ENCODE data around the gene GP1BA. TPM values are rescaled to one million over a fixed set of nuclear protein-coding genes. Genes with fewer than 3 reads are reported as not detected.
"Not testable (repeated sequence)": the region's sequence is repeated elsewhere in the genome, so short reads cannot be mapped to it uniquely, and the experiment has no call there.

Gene GP1BA
- polyA plus RNA-seq, 1 donor from 2014 or later: not detected

DNA sequence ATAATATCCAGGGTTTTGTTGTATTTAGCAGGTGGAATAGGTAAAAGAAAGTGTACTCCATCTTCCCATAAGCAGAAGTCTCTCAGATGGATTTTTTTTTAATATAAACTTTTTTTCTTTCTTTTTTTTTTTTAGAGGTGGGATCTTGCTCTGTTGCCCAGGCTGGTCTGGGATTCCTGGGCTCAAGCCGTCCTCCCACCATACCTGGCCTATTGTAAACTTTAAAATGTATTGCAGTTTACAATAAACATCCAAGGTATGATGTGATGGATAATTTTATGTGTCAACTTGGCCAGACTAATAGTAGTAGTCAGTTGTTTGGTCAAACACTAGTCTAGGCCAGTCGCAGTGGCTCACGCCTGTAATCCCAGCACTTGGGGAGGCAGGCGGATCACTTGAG, 10.8 kb upstream of the GP1BA start:
- Histone ChIP-seq H3K27ac (ENCODE audit: low read length) (no peak overlapping the region), H3K9me3 (ENCODE audit: low read length) (no peaks in the 10 kb centered on the region), H3K9me2 (ENCODE audit: insufficient read depth, low read length) (no peaks in the 10 kb centered on the region), H3F3A (ENCODE audit: insufficient read depth, low read length, poor library complexity, severe bottlenecking) (no peaks in the 10 kb centered on the region), H4K20me1 (ENCODE audit: insufficient read depth) (no peaks in the 10 kb centered on the region), H3K4me2 (ENCODE audit: low read length) (no peak overlapping the region), H3K4me3 (ENCODE audit: low read length) (no peak overlapping the region), H2AFZ (ENCODE audit: low read depth, low read length) (no peak overlapping the region), H3K36me3 (ENCODE audit: insufficient read depth, low read length) (no peaks in the 10 kb centered on the region), H3K79me2 (replicated peaks; ENCODE audit: insufficient read depth, low read length) (no peaks in the 10 kb centered on the region), H3K27me3 (ENCODE audit: insufficient read depth, low read depth, low read length) (no peaks in the 10 kb centered on the region), H3K9ac (ENCODE audit: low read length) (no peak overlapping the region)
- TF ChIP-seq MXI1 (conservative IDR thresholded peaks at IDR 0.05; ENCODE audit: poor library complexity, severe bottlenecking) (no peak), RAD21 (conservative IDR thresholded peaks at IDR 0.05) (no peak), EZH2 (IDR thresholded peaks at IDR 0.05; ENCODE audit: borderline replicate concordance, insufficient read depth, low read length, poor library complexity, severe bottlenecking) (no peak), SMC3 (conservative IDR thresholded peaks at IDR 0.05; ENCODE audit: poor library complexity) (no peak), TAF1 (IDR thresholded peaks at IDR 0.05; ENCODE audit: low read depth) (no peak), POLR2AphosphoS5 (IDR thresholded peaks at IDR 0.05) (no peak), EP300 (conservative IDR thresholded peaks at IDR 0.05; ENCODE audit: poor library complexity, severe bottlenecking) (no peak)
- TF ChIP-seq, protein P1, sequence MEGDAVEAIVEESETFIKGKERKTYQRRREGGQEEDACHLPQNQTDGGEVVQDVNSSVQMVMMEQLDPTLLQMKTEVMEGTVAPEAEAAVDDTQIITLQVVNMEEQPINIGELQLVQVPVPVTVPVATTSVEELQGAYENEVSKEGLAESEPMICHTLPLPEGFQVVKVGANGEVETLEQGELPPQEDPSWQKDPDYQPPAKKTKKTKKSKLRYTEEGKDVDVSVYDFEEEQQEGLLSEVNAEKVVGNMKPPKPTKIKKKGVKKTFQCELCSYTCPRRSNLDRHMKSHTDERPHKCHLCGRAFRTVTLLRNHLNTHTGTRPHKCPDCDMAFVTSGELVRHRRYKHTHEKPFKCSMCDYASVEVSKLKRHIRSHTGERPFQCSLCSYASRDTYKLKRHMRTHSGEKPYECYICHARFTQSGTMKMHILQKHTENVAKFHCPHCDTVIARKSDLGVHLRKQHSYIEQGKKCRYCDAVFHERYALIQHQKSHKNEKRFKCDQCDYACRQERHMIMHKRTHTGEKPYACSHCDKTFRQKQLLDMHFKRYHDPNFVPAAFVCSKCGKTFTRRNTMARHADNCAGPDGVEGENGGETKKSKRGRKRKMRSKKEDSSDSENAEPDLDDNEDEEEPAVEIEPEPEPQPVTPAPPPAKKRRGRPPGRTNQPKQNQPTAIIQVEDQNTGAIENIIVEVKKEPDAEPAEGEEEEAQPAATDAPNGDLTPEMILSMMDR (IDR thresholded peaks at IDR 0.05; ENCODE audit: poor library complexity, severe bottlenecking): no peak
- TF ChIP-seq, protein P2, sequence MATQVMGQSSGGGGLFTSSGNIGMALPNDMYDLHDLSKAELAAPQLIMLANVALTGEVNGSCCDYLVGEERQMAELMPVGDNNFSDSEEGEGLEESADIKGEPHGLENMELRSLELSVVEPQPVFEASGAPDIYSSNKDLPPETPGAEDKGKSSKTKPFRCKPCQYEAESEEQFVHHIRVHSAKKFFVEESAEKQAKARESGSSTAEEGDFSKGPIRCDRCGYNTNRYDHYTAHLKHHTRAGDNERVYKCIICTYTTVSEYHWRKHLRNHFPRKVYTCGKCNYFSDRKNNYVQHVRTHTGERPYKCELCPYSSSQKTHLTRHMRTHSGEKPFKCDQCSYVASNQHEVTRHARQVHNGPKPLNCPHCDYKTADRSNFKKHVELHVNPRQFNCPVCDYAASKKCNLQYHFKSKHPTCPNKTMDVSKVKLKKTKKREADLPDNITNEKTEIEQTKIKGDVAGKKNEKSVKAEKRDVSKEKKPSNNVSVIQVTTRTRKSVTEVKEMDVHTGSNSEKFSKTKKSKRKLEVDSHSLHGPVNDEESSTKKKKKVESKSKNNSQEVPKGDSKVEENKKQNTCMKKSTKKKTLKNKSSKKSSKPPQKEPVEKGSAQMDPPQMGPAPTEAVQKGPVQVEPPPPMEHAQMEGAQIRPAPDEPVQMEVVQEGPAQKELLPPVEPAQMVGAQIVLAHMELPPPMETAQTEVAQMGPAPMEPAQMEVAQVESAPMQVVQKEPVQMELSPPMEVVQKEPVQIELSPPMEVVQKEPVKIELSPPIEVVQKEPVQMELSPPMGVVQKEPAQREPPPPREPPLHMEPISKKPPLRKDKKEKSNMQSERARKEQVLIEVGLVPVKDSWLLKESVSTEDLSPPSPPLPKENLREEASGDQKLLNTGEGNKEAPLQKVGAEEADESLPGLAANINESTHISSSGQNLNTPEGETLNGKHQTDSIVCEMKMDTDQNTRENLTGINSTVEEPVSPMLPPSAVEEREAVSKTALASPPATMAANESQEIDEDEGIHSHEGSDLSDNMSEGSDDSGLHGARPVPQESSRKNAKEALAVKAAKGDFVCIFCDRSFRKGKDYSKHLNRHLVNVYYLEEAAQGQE (IDR thresholded peaks at IDR 0.05; ENCODE audit: borderline replicate concordance): no peak

DNA sequence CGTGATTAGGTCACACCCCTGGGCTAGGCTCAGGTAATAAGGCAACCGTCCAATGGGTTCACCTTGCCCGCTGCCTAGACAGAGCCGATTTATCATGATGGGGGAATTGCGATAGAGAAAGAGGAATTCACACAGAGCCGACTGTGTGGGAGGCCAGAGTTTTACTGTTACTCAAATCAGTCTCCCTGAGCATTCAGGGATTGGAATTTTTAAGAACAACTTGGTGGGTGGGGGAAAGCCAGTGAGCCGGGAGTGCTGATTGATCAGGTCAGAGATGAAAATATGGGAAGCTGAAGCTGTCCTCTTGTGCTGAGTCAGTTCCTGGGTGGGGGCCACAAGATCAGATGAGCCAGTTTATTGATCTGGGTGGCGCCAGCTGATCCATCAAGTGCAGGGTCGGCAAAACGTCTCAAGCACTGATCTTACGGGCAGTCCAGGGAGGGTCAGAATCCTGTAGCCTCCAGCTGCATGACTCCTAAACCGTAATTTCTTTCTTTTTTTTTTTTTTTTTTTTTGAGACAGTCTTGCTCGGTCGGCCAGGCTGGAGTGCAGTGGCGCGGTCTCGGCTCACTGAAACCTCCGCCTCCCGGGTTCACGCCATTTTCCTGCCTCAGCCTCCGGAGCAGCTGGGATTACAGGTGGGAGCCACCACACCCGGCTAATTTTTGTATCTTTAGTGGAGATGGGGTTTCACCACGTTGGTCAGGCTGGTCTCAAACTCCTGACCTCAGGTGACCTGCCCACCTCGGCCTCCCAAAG, 5.3 kb upstream of the GP1BA start:
- H3K36me3 ChIP-seq (ENCODE audit: insufficient read depth, low read length); H3K9me2 ChIP-seq (ENCODE audit: insufficient read depth, low read length); H3K9me3 ChIP-seq (ENCODE audit: low read length); H2AFZ ChIP-seq (ENCODE audit: low read depth, low read length); H3K4me2 ChIP-seq (ENCODE audit: low read length); H3K79me2 ChIP-seq (replicated peaks; ENCODE audit: insufficient read depth, low read length); H3K9ac ChIP-seq (ENCODE audit: low read length); H3K27me3 ChIP-seq (ENCODE audit: insufficient read depth, low read depth, low read length); H4K20me1 ChIP-seq (ENCODE audit: insufficient read depth); H3K4me3 ChIP-seq (ENCODE audit: low read length); H3F3A ChIP-seq (ENCODE audit: insufficient read depth, low read length, poor library complexity, severe bottlenecking); H3K27ac ChIP-seq (ENCODE audit: low read length): not testable (repeated sequence)
